Neuron (in vitro differentiated cells): ENCODE results near the gene LRRC31.

Source experiments
- H2AFZ ChIP-seq: one replicate; pipeline ENCODE4 v1.6.1; 2013; ENCODE audit warnings: low read depth, mild to moderate bottlenecking, inconsistent platforms, low read length, moderate library complexity
- H3K27me3 ChIP-seq: one replicate; pipeline ENCODE4 v1.6.1; 2013; ENCODE audit warnings: low read length; ENCODE audit not compliant: insufficient read depth
- H3K36me3 ChIP-seq: one replicate; pipeline ENCODE4 v1.6.1; 2013; ENCODE audit warnings: low read length; ENCODE audit not compliant: insufficient read depth
- H3K4me1 ChIP-seq: one replicate; pipeline ENCODE4 v1.6.1; 2013; ENCODE audit warnings: low read length; ENCODE audit not compliant: insufficient read depth
- H3K4me3 ChIP-seq: 2 replicates; pipeline ENCODE4 v1.5.1; 2013; ENCODE audit warnings: mild to moderate bottlenecking, low read length, moderate library complexity
- H3K9me3 ChIP-seq: one replicate; pipeline ENCODE4 v1.6.1; 2013; ENCODE audit warnings: low read length

Gene LRRC31

DNA sequence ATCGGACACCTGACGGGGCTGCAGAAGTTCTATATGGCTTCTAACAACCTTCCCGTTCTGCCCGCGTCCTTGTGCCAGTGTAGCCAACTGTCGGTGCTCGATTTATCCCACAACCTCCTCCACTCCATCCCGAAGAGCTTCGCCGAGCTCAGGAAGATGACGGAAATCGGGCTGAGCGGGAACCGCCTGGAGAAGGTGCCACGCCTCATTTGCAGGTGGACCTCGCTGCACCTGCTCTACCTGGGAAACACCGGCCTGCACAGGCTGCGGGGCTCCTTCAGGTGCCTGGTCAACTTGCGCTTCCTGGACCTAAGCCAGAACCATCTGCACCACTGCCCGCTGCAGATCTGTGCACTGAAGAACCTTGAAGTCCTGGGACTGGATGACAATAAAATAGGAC, 47.2 kb downstream of the LRRC31 start:
- Histone ChIP-seq H3K4me1 (no peaks in the 10 kb centered on the region), H3K4me3 (no peak overlapping the region), H3K9me3 (no peaks in the 10 kb centered on the region), H2AFZ (no peak overlapping the region), H3K36me3 (no peaks in the 10 kb centered on the region), H3K27me3 (no peaks in the 10 kb centered on the region)

DNA sequence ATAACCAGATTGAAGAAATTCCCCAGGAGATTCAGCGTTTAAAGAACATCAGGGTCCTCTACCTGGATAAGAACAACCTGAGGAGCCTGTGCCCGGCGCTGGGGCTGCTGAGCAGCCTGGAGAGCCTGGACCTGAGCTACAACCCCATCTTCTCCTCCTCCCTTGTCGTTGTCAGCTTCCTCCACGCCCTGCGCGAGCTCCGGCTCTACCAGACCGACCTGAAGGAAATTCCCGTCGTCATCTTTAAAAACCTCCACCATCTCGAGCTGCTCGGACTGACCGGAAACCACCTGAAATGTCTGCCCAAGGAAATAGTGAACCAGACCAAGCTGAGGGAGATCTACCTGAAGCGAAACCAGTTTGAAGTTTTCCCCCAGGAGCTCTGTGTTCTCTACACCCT, 47.6 kb downstream of the LRRC31 start:
- no peak overlapping the region for H3K4me3 ChIP-seq
- no peaks in the 10 kb centered on the region for H3K9me3 ChIP-seq
- H2AFZ ChIP-seq = no peak overlapping the region
- H3K36me3 ChIP-seq = no peaks in the 10 kb centered on the region
- H3K27me3 ChIP-seq = no peaks in the 10 kb centered on the region
- H3K4me1 ChIP-seq = no peaks in the 10 kb centered on the region

DNA sequence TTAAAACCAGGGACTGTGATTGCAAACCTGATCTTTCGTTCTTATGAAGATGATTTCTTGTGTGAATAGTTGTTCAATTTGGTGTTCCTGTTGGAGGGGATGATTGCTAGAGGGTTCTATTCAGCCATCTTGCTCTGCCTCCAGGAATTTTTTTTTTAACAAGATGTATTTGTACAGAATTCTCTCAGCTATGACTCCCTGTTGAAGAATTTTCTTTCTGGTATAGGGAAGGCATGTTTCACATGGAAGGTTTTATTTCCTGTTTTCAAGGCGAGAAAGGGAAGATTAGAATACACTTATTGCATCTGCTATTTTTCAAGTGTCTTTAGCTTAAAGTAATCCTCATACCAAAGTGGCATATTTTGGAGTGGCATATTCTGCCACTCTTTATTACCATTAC, 51.4 kb downstream of the LRRC31 start:
- H3K4me1 ChIP-seq = no peaks in the 10 kb centered on the region
- no peaks in the 10 kb centered on the region for H3K9me3 ChIP-seq
- no peak overlapping the region for H2AFZ ChIP-seq
- no peak overlapping the region for H3K4me3 ChIP-seq
- H3K27me3 ChIP-seq = no peaks in the 10 kb centered on the region
- H3K36me3 ChIP-seq = no peaks in the 10 kb centered on the region

DNA sequence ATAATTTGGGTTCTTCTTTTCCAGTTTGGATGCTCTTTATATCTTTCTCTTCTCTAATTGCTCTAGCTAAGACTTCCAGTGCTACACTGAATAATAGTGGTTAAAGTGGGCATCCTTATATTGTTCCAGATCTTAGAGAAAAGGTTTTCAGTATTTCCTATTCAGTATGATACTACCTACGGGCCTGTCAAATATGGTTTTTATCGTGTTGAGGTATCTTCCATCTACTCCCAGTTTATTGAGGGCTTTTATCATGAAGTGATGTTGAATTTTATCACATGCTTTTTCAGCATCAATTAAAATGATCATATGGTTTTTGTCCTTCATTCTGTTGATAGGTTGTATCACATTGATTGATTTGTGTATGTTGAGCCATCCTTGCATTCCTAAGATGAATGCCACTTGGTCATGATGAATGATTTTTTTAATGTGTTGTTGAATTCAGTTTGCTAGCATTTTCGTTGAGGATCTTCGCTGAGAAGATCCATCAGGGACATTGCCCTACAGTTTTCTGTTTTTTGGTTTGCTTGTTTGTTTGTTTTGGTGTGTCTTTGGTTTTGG, 54.1 kb downstream of the LRRC31 start:
- no peaks in the 10 kb centered on the region for H3K4me1 ChIP-seq
- H3K9me3 ChIP-seq = no peaks in the 10 kb centered on the region
- no peak overlapping the region for H3K4me3 ChIP-seq
- no peak overlapping the region for H2AFZ ChIP-seq
- no peaks in the 10 kb centered on the region for H3K27me3 ChIP-seq
- H3K36me3 ChIP-seq = no peaks in the 10 kb centered on the region

DNA sequence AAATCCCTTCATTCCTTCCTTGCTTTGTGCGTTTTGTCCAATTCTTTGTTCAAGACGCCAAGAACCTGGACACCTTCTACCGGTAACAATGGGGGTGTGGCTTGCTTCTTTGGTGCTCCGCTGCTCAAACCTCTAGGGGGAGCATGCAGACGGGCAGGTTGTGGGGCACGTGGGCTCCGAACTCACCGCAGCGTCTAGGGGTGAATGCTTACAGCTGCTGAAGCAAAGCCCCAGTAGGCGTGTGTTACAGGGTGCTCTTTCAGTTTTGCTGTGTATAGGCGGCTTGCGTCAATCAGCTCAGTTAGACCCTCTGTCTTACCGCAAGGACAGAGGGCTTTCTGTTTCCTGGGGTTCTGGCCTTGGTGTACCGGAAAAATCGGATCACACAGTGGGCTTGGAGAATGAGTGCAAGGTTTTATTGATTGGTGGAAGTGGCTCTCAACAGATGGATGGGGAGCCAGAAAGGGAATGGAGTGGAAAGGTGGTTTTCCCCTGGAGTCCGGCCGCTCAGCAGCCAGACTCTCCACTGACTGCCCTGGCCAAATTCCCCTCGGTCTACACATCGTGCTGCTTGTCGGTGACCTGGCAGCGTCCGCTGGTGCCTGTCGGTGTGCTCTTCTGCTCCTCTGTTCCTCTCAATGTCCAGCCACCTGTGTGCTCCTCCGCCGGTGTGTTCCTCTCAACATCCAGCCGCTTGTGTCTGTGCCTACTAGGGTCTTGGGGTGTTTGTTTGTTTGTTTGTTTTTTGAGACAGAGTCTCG, 55.8 kb downstream of the LRRC31 start:
- no peaks in the 10 kb centered on the region for H3K27me3 ChIP-seq
- H3K4me3 ChIP-seq = no peak overlapping the region
- H3K9me3 ChIP-seq = no peaks in the 10 kb centered on the region
- H2AFZ ChIP-seq = no peak overlapping the region
- no peaks in the 10 kb centered on the region for H3K36me3 ChIP-seq
- no peaks in the 10 kb centered on the region for H3K4me1 ChIP-seq

DNA sequence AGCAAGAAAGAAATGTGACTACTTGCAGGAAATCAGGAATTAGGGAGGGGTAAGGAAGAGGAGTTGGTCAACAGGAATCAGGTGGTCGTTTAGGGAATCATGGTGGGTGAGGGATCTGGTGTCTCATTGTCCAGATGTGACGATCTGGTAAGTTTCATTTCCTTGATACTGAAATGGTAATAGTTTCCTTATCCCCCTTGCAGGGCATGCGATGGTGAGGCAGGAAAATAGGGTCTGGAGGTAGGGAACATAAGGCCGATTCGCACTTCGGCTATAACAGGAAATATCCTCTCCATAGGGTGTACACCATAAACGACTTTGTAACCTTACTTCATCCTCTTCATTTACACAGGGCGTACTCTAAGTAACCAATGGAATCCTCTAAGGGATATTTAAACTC, 56.5 kb downstream of the LRRC31 start:
- no peak overlapping the region for H3K4me3 ChIP-seq
- H3K9me3 ChIP-seq = no peaks in the 10 kb centered on the region
- no peaks in the 10 kb centered on the region for H3K27me3 ChIP-seq
- no peaks in the 10 kb centered on the region for H3K36me3 ChIP-seq
- no peaks in the 10 kb centered on the region for H3K4me1 ChIP-seq
- no peak overlapping the region for H2AFZ ChIP-seq

DNA sequence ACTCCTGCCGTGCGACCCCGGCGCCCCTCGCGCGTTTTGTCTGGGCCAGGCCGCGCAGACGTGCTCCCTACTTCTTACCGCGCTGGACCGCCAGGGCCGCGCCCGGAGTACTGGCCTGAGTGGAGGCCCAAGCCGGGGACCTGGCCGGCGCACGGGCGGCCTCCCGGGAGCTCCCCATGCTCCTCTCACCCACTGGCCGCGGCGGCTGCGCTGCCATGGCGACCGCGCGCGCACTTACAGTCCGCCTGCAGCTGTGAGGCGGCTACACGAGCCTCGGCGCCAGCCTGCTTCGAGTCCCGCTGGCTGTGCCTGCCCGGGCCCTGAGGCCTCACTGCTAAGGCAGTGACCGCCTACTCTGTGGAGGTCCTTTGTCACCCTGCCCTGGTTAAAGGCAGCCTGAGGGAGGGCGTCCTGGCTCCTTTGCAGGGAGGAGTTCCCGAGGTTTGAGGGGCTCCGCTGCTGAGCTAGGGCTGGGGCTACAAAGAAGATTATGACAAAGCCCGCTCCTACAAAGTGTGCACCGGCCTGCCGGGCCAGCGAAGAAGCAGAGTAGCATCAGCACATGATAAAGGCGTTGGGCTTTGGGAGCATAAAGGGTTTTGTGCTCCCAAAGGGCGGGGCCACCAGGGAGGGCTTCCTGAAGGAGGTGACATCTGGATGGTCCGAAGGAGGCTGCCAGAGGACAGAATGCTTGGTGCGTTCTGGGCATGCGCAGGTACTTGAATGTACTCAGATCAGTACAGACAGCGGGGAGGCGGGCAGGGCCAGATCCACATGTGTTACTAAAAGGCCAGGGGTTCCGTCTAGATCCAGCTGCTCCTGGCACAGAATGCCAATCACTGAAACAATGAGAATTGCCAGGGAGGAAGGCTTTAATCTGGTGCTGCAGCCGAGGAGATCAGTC, 57.2 kb downstream of the LRRC31 start, which contains the start of the genes LRRC34 and LRRIQ4:
TSS of gene LRRC34 (minus strand) at position 573 of the 904 bp plus-strand sequence. CDS start at position 217, 356 bp downstream.
TSS of gene LRRIQ4 (plus strand) at position 539 of the 904 bp plus-strand sequence. CDS start 9,052 bp downstream, outside the sequence.
- H3K4me3 ChIP-seq = peak within 1 kb of the TSS; percentile 8
- no peaks in the 10 kb centered on the region for H3K9me3 ChIP-seq
- H2AFZ ChIP-seq = no peak within 1 kb of the TSS
- H3K4me1 ChIP-seq = no peaks in the 10 kb centered on the region
- no peaks in the 10 kb centered on the region for H3K27me3 ChIP-seq
- no peaks in the 10 kb centered on the region for H3K36me3 ChIP-seq

DNA sequence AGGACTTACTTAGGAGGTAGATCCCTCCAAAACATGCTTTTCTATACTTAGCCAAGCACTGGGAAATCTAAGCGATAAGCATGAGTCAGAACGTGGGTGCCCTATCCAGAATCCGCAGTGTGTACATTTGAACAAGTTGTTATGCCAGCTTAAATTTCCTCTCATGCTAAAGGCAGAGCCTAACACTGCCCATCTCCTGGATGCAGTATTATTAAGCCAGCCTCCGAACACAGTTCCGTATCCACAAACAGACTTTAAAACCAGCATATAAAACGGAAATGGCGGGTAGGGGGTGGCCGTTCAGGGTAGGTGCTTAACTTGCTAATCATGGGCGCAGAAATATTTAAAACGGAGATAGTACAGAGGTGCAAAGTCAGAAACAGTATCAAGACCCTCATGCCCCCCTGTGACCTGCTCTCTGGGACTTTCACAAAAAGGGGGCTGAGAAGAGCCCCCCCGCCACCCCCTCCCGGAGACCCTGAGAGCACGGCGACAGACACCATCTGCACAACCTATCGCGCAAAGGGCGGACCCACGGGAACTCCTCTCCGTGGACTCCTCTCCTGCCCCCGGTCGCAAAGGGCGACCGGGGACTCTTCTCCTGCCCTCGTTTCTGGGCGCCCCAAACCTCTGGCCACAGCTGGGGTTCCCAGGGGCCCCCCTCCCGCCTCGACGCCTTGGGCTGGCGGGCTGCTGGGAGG, 58.0 kb downstream of the LRRC31 start:
- no peaks in the 10 kb centered on the region for H3K27me3 ChIP-seq
- no peaks in the 10 kb centered on the region for H3K4me1 ChIP-seq
- H3K9me3 ChIP-seq = no peaks in the 10 kb centered on the region

DNA sequence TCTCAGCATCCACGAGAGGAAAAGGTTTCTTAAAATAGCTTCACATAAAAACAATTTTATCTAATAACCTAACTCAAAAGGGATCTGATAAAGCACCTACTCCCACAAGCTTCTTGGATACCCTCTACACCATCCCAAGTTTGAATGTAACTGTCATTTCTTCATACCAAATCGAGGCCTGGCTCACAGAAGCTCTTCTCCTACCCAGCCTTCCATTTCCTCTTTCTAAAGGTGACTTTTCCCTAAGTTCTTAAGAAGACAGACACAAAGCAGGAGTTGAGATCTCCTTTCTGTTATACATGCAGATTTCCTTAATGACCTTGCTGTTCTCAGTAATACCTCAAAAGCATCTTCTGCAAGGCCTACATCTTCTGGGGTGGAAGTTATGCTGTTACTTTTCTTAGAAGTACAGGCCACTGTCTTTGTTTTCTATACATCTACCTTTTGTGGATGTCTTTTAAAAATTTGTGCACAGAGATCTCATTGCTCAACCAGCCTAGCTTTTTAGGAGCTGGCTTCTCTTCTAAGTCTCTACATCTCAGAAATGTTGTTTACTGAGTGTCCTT, 60.4 kb downstream of the LRRC31 start:
- no peak overlapping the region for H2AFZ ChIP-seq
- no peaks in the 10 kb centered on the region for H3K27me3 ChIP-seq
- no peaks in the 10 kb centered on the region for H3K4me1 ChIP-seq
- no peaks in the 10 kb centered on the region for H3K36me3 ChIP-seq
- H3K4me3 ChIP-seq = no peak overlapping the region
- no peaks in the 10 kb centered on the region for H3K9me3 ChIP-seq

More for the DNA sequence above, 58.0 kb downstream of the LRRC31 start:
- Histone ChIP-seq H3K36me3 (no peaks in the 10 kb centered on the region), H2AFZ (no peak overlapping the region), H3K4me3 (no peak overlapping the region)

DNA sequence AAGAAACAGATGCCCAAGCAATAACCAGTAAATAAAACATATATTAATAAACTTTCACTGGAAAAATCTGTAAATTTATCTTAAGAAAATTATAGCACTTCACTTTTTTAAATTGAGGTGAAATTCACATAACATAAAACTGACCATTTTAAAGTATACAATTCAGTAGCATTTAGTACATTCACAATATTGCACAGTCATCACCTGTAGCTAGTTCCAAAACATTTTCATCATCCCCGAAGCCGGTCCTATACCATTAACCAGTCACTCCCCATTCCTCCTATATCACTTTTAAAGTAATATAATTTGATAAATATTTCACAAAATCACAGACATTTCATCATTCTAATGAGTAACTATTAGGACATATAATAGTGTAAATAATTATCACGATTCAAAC, 65.1 kb downstream of the LRRC31 start:
- Histone ChIP-seq H3K27me3 (no peaks in the 10 kb centered on the region), H3K36me3 (no peaks in the 10 kb centered on the region), H3K9me3 (no peaks in the 10 kb centered on the region), H2AFZ (no peak overlapping the region), H3K4me3 (no peak overlapping the region), H3K4me1 (no peaks in the 10 kb centered on the region)

DNA sequence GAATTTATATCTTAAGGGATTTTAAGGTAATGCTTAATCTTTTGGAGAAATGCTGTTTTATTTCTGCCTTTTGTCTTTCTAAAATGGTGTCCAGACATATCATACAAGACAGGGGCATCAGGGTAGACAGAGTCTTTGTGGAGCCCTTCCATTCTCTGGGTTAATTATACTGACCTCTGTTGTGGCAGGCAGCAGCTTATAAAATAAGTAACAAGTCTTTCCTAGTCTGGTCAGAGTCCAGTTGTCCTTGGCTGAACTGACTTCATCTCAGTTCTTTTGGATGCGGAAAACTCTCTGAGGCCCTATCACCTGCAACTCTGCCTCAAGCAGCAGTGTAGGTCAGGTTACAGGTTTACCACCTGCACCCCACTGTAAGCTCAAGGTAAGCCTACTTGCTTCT, 77.4 kb downstream of the LRRC31 start:
- Histone ChIP-seq H3K27me3 (no peaks in the 10 kb centered on the region), H3K4me1 (no peaks in the 10 kb centered on the region), H3K36me3 (peaks cover 20% of the 10 kb centered on the region), H2AFZ (no peak overlapping the region), H3K4me3 (no peak overlapping the region), H3K9me3 (no peaks in the 10 kb centered on the region)

DNA sequence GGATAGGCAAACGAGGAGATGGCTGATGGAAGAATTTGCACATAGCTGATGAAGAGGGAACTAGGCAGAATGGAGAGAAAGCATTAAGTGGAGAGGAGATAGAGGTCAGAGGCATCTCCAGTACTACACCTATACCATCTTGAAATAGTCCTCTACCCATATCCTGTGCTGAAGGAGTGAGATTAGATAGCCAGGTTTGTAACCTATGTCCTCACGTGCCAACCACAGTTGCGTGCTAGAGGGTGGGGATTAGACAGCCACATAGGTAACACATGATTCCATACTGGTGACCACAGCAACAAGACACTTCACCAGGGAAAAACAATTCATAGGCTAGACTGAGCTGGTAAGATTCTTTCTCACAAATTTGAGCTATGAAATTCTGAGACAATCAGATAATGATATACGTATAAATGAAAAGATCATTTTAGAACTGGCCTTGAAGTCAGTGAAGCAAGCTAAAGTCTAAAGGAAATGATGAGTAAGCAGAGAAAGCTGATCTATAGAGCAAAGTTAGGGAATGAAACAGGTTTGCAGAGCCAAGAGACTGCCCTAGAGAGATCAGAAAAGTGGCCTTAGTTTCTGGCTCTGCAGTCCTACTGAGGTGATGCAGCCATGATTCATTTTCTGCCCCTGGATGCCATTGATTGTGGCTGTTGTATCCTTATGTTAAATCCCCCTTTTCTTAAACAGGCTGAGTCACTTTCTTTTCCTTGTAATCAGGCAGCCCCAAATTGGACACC, 78.9 kb downstream of the LRRC31 start:
- H3K4me3 ChIP-seq = no peak overlapping the region
- no peaks in the 10 kb centered on the region for H3K4me1 ChIP-seq
- H3K9me3 ChIP-seq = no peaks in the 10 kb centered on the region
- H3K27me3 ChIP-seq = no peaks in the 10 kb centered on the region
- no peak overlapping the region for H2AFZ ChIP-seq
- H3K36me3 ChIP-seq = peaks cover 33% of the 10 kb centered on the region
